ENCODE measurements around the gene GSX2. TPM values are rescaled to one million over a fixed set of nuclear protein-coding genes. Genes with fewer than 3 reads are reported as not detected.

Gene GSX2
- total RNA-seq, 1 donor from 2014 or later = not detected

GRCh38 chr4:54065282-54066087 lies 34.5 kb upstream of the GSX2 start:
- Mint-ChIP-seq H3K36me3 (ENCODE audit: low read depth) (no peaks in the 10 kb centered on the region), H3K27me3 (ENCODE audit: low read depth) (no peaks in the 10 kb centered on the region), H3K4me3 (ENCODE audit: unreplicated experiment) (peak overlapping the region; percentile 66), H3K9me3 (ENCODE audit: low read depth) (no peaks in the 10 kb centered on the region), H3K4me1 (ENCODE audit: low read depth) (peaks cover 52% of the 10 kb centered on the region), H3K27ac (ENCODE audit: unreplicated experiment) (peak overlapping the region; percentile 89)
- TF ChIP-seq CTCF (IDR thresholded peaks at IDR 0.05) = no peak
- DNase-seq (ENCODE audit: low spot score) = no peak

DNA sequence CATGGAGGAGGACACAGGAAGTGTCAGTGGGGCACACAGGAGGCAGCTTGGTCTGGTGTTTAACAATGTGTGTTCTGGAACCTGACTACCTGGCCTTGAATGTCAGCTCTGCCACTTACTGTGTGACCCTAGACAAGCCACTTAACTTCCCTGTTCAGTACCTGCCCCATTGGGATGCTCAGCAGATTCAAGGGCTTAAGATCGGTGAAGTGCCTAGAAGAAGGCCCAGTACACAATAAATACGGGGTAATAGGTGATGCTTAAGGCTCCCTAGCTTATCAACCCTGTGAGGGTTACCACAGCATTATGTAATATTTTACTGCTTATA lies 33.9 kb upstream of the GSX2 start:
- H3K4me1 Mint-ChIP-seq (ENCODE audit: low read depth) = peaks cover 48% of the 10 kb centered on the region
- no peaks in the 10 kb centered on the region for H3K27me3 Mint-ChIP-seq (ENCODE audit: low read depth)
- H3K36me3 Mint-ChIP-seq (ENCODE audit: low read depth) = no peaks in the 10 kb centered on the region
- no peak overlapping the region for H3K4me3 Mint-ChIP-seq (ENCODE audit: unreplicated experiment)
- no peak for TF ChIP-seq CTCF (IDR thresholded peaks at IDR 0.05)
- no peak for DNase-seq (ENCODE audit: low spot score)
- peak overlapping the region; percentile 89 for H3K27ac Mint-ChIP-seq (ENCODE audit: unreplicated experiment)
- H3K9me3 Mint-ChIP-seq (ENCODE audit: low read depth) = no peaks in the 10 kb centered on the region

- no peaks in the 10 kb centered on the region for H3K9me3 Mint-ChIP-seq (ENCODE audit: low read depth)
- peaks cover 41% of the 10 kb centered on the region for H3K4me1 Mint-ChIP-seq (ENCODE audit: low read depth)
- H3K36me3 Mint-ChIP-seq (ENCODE audit: low read depth) = no peaks in the 10 kb centered on the region
- H3K27ac Mint-ChIP-seq (ENCODE audit: unreplicated experiment) = peak overlapping the region; percentile 85
- TF ChIP-seq CTCF (IDR thresholded peaks at IDR 0.05) = no peak
- no peaks in the 10 kb centered on the region for H3K27me3 Mint-ChIP-seq (ENCODE audit: low read depth)
- no peak for DNase-seq (ENCODE audit: low spot score)
- H3K4me3 Mint-ChIP-seq (ENCODE audit: unreplicated experiment) = no peak overlapping the region
These were observed 33.2 kb upstream of the GSX2 start for GRCh38 chr4:54066718-54067129.

DNA sequence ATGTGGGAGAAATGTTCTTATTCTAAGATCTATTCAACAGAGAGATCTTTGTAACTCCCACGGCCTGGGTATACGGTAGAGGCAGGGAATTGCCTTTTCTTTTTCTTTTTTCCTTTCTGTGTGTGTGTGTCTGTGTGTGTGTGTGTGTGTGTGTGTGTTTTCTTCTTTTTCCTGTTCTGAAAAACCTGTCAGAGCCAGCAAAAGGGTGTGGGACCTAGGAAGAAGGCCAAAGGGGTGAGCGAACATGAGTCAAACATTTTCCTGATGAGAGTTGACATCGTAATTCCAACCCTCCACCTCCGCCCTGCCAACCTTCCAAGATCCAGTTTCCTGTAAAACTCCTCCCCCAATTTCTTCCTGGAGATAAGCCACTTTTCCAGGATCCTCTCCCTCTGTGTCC lies 32.8 kb upstream of the GSX2 start:
- peak overlapping the region; percentile 85 for H3K27ac Mint-ChIP-seq (ENCODE audit: unreplicated experiment)

GRCh38 chr4:54073271-54073880 lies 26.6 kb upstream of the GSX2 start:
- Mint-ChIP-seq H3K4me1 (ENCODE audit: low read depth) (peaks cover 29% of the 10 kb centered on the region), H3K4me3 (ENCODE audit: unreplicated experiment) (no peak overlapping the region), H3K27ac (ENCODE audit: unreplicated experiment) (no peak overlapping the region), H3K9me3 (ENCODE audit: low read depth) (no peaks in the 10 kb centered on the region), H3K27me3 (ENCODE audit: low read depth) (no peaks in the 10 kb centered on the region), H3K36me3 (ENCODE audit: low read depth) (no peaks in the 10 kb centered on the region)
- no peak for TF ChIP-seq CTCF (IDR thresholded peaks at IDR 0.05)
- no peak for DNase-seq (ENCODE audit: low spot score)

More for the DNA sequence above, 32.8 kb upstream of the GSX2 start:
- Mint-ChIP-seq H3K4me3 (ENCODE audit: unreplicated experiment) (no peak overlapping the region), H3K9me3 (ENCODE audit: low read depth) (no peaks in the 10 kb centered on the region), H3K4me1 (ENCODE audit: low read depth) (peaks cover 36% of the 10 kb centered on the region), H3K27me3 (ENCODE audit: low read depth) (no peaks in the 10 kb centered on the region), H3K36me3 (ENCODE audit: low read depth) (no peaks in the 10 kb centered on the region)
- no peak for DNase-seq (ENCODE audit: low spot score)
- TF ChIP-seq CTCF (IDR thresholded peaks at IDR 0.05) = no peak

Data from chondrocyte (in vitro differentiated cells).